Right lung (tissue), 5 donors: ENCODE measurements around the gene MPP3. TPM values are rescaled to one million over a fixed set of nuclear protein-coding genes. Genes with fewer than 3 reads are reported as not detected.

Experiments
- DNase-seq, 2 donors: peaks; one replicate each; pipeline ENCODE4 v3.0.0-alpha.2; 2013
- polyA plus RNA-seq, 5 donors: library from polyadenylated mRNA; unstranded; fragments of 120-200 nt; gene quantifications; one replicate each; pipeline versions ENCODE4 v1.2.1 to v1.2.3, GENCODE V29; 2013; ENCODE audit warnings: inconsistent platforms in 1 of 5, low replicate concordance in 1 of 5; ENCODE audit not compliant: insufficient read length in 5 of 5, insufficient read depth in 1 of 5

Gene MPP3
- polyA plus RNA-seq, 5 donors: 9.3 to 13.7 (median 10.6) TPM

- DNase-seq: no peak
Observed at GRCh38 chr17:43772877-43773648, 59.9 kb downstream of the MPP3 start.

DNA sequence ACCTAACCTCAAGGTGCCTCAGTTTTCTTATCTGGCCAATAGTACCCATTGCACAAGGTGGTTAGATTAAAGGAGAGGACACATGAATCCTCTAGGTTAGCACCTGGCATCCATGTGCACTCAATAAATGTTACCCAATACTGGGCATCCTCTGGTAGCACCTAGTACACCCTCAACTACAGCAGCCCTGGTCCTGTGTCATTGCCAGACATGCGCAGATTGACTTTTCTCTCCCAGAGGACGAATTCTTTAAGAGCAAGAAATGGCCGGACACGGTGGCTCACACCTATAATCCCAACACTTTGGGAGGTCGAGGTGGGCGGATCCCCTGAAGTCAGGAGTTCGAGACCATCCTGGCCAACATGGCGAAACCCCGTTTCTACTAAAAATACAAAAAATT is 61.5 kb downstream of the MPP3 start:
- no peak for DNase-seq

GRCh38 chr17:43770957-43771356 is 62.0 kb downstream of the MPP3 start:
- DNase-seq: no peak

DNA sequence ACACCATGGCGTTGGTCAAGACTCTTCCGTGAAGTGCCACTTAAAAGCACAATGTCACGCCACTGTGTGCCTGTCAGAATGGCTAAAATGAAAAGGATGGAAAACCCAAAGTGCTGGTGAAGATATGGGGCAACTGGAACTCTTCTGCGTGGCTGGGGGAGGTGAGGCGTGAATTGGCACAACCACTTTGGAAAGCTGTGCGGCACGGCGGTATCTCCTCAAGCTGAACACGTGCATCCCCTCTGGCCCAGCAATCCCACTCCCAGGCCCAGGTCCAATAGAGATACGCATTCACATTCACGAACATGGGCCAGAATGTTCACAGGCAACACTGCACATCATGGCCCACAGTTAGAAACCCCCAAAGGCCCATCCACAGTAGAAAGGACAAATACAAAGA is 63.1 kb downstream of the MPP3 start:
- no peak for DNase-seq

GRCh38 chr17:43769426-43769825 is 63.5 kb downstream of the MPP3 start:
- no peak for DNase-seq

DNA sequence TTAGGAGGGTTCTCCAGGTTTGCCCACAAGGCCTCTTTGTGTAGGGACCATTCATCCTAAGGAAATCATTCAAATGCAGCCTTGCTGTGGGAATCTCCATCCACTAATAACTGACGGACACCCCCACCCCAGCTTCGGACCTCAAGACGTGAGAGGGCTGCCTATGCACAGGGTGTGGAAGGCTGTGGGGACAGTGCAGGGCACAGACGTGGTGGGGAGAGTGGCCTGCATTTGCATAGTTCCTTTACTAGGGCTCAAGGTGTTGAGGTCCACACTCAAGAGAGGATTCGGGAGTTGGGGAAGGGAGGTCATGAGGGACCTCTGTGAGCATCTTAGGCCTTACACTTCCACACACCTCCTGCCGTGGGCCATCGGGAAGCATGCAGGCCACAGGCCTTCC is 64.0 kb downstream of the MPP3 start:
- no peak for DNase-seq

GRCh38 chr17:43768382-43768781 is 64.6 kb downstream of the MPP3 start:
- no peak for DNase-seq

DNA sequence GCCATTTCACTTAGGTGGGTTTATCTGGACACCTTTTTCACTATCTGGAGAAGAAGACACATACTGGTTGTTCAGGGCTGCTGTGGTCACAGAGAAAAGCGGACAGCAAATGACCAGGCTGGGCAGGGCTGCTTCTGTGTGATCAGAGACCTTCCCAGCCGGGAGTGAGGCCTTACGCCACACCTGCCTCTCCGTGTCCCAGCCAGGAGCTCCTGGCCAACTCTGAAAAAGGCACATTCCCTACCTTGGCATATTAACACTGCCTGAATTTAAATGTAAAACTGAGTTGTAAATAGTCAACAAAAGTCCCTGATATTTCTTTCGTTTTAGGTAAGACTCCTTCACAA is 65.3 kb downstream of the MPP3 start:
- no peak for DNase-seq

- no peak for DNase-seq
Observed at GRCh38 chr17:43767053-43767712, 65.8 kb downstream of the MPP3 start.

- DNase-seq: no peak
Observed at GRCh38 chr17:43766413-43767052, 66.4 kb downstream of the MPP3 start.

GRCh38 chr17:43760254-43760852 is 72.6 kb downstream of the MPP3 start:
- peak; percentile 77 to 87 for DNase-seq

DNA sequence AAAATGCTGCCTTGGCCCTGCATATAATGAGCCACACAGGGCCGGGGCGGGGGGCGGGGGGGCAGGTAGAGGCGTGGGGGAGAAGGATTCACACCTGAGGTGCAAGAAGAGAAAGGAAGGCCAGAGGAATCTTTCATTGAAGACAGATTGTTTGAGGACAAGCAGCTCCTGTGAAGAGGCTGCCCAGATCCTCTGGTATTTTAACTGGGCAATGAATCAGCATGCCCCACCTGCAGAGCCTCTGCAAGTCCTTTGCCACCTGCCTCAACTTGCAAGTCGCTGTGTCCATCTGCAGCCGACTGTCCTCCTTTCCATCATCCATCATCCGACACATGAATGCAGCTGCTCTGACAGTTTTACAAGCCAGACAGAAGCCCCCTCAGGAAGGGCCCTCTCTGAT is 73.1 kb downstream of the MPP3 start:
- no peak for DNase-seq

GRCh38 chr17:43758497-43759174 is 74.3 kb downstream of the MPP3 start, which contains the start of gene SOST:
SOST (minus strand) TSS chr17:43758791; CDS start chr17:43758741, 50 bp downstream.
- no peak for DNase-seq

GRCh38 chr17:43758086-43758485 is 74.9 kb downstream of the MPP3 start:
- DNase-seq: no peak

GRCh38 chr17:43757171-43757660 is 75.7 kb downstream of the MPP3 start:
- no peak for DNase-seq

DNA sequence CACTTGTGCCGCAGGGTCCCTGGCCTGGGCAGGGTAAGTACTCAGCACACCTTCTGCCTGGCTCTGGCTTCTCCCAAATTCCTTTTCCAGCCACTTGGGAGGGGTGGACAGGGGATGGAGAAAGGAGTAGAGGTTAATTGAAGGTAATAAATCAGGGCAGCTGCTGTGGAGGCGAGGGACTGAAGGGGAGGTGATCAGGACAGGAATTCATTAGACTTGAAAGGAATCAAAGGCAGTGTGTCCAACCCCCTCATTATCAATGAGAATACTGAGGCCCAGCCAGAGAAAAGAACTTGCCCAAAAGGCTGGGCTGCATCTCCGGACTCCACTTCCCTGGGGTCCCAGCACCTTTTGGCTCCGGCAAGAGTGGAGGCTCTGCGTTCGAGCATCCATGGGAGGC is 76.7 kb downstream of the MPP3 start:
- no peak for DNase-seq

GRCh38 chr17:43755389-43755875 is 77.5 kb downstream of the MPP3 start:
- DNase-seq: peak in 1 of 2 donors; percentile 38

DNA sequence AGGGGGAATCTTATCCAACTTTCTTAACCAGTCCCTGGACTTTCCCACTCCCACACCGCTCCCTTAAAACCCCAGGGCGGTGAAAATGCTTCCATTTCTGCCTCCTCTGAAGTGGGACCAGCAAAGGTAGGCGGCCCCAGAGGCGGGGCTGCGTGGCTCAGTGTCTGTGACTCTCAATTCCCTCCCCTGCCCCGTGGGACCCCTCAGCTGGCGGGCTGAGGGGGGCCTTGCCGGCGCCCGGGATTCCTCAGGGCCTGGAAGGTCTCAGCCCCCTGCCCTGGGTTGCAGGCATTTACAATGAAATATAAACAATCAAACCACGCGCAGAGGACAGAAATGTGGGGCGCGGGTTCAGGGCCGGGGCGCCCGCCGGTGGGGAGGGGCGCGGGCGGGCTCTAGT is 78.0 kb downstream of the MPP3 start:
- no peak for DNase-seq

- DNase-seq: no peak
Observed at GRCh38 chr17:43753493-43754129, 79.3 kb downstream of the MPP3 start.
